Thyroid gland (tissue), 4 donors: ENCODE results near the gene SEMA3D.

ENCODE experiments used
- POLR2A ChIP-seq, 2 donors: fragments of 450-650 bp; IDR thresholded peaks; one replicate each; pipeline ENCODE4 v1.6.1; 2017; ENCODE audit warnings: antibody characterized with exemption in 2 of 2, mild to moderate bottlenecking in 2 of 2, moderate library complexity in 1 of 2
- TF ChIP-seq, protein P1 (sequence below), 6 experiments: fragments of 200-600 bp in 3 of 6; fragments of 450-650 bp in 3 of 6; sonication (generic) in 3 of 6; IDR thresholded peaks; one replicate each; pipeline ENCODE4 v1.5.1; 2016 to 2019; ENCODE audit warnings: antibody characterized with exemption in 6 of 6, mild to moderate bottlenecking in 2 of 6, inconsistent platforms in 1 of 6, moderate library complexity in 1 of 6

DNA sequence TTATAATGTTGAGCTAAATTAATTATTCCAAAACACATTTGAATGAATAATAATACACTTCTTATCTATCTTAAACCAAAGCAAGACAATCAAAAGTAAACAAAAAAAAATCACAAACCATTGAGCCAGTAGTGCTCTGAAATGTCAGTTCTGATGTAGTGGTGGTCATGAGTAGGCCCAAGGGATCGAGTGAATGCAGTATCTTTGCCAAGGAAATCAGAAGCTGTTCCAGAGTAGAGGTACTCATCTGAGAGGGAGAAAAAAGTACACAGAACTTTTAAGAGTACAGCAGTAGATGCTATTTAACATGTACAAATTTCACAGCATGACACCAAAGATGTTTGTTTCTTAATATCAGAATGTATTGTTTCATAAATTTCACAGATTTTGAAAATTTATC, 121.5 kb downstream of the SEMA3D start:
- TF ChIP-seq, protein P1, sequence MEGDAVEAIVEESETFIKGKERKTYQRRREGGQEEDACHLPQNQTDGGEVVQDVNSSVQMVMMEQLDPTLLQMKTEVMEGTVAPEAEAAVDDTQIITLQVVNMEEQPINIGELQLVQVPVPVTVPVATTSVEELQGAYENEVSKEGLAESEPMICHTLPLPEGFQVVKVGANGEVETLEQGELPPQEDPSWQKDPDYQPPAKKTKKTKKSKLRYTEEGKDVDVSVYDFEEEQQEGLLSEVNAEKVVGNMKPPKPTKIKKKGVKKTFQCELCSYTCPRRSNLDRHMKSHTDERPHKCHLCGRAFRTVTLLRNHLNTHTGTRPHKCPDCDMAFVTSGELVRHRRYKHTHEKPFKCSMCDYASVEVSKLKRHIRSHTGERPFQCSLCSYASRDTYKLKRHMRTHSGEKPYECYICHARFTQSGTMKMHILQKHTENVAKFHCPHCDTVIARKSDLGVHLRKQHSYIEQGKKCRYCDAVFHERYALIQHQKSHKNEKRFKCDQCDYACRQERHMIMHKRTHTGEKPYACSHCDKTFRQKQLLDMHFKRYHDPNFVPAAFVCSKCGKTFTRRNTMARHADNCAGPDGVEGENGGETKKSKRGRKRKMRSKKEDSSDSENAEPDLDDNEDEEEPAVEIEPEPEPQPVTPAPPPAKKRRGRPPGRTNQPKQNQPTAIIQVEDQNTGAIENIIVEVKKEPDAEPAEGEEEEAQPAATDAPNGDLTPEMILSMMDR (IDR thresholded peaks at IDR 0.05), result no peak
- no peak for TF ChIP-seq POLR2A (IDR thresholded peaks at IDR 0.05)
